ENCODE measurements around the gene PWWP2A.

Gene PWWP2A

DNA sequence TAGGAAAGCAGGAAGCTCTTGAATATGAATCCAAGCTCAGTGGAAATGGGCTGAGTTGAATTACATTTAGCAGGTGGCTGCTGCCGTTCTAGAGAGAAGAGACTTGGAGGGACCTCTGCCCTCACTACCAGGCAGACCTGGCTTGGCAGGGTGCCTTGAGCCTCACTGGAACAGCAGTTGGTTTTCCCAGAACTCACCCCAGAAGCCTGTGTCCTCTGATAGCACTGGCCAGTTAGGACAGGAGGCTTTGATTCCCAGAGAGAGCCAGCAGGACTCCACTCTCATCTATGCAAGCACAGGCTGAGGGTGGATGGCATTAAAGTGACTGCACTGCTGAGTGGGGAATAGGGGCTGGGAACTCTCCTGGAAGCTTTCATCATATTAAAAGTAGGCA is 54.8 kb downstream of the PWWP2A start:
- H3K36me3 ChIP-seq (ENCODE audit: control insufficient read depth, insufficient read depth, low read length), result no peaks in the 10 kb centered on the region

GRCh38 chr5:160061770-160062169 is 57.5 kb downstream of the PWWP2A start:
- no peaks in the 10 kb centered on the region for H3K9me3 ChIP-seq (ENCODE audit: control insufficient read depth, insufficient read depth, low read length)
- no peaks in the 10 kb centered on the region for H3K27me3 ChIP-seq (ENCODE audit: control insufficient read depth, insufficient read depth, low read length)
- no peaks in the 10 kb centered on the region for H3K36me3 ChIP-seq (ENCODE audit: control insufficient read depth, insufficient read depth, low read length)
- H3K9ac ChIP-seq (ENCODE audit: low read depth, low read length), result no peak overlapping the region
- H3K4me3 ChIP-seq (ENCODE audit: low read depth, low read length), result no peak overlapping the region
- H3K4me1 ChIP-seq (ENCODE audit: control insufficient read depth, insufficient read depth, low read length), result peaks cover 4% of the 10 kb centered on the region

More for the DNA sequence above, 54.8 kb downstream of the PWWP2A start:
- Histone ChIP-seq H3K4me3 (ENCODE audit: low read depth, low read length) (no peak overlapping the region), H3K9ac (ENCODE audit: low read depth, low read length) (no peak overlapping the region), H3K27me3 (ENCODE audit: control insufficient read depth, insufficient read depth, low read length) (no peaks in the 10 kb centered on the region), H3K9me3 (ENCODE audit: control insufficient read depth, insufficient read depth, low read length) (no peaks in the 10 kb centered on the region), H3K4me1 (ENCODE audit: control insufficient read depth, insufficient read depth, low read length) (peaks cover 4% of the 10 kb centered on the region)

DNA sequence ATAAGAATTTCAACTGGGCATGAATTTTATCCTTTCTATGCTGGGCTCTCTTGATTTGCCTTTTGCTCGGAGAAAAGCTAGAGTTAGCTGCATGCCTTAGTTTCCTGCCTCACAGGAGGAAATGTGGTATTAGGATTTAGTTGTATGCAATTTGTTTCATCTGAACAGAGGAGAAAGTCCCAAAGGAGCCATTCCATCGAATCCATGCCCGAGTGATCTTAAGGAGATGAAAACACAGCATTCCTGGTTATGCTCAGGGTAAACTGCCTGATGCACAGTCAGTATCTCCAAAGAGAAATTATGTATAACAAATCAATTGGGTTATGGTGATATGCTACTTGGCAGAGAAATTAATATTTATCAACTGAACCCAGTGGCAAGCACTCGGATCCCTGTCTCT is 59.2 kb downstream of the PWWP2A start:
- Histone ChIP-seq H3K4me1 (ENCODE audit: control insufficient read depth, insufficient read depth, low read length) (peaks cover 4% of the 10 kb centered on the region), H3K9ac (ENCODE audit: low read depth, low read length) (no peak overlapping the region), H3K36me3 (ENCODE audit: control insufficient read depth, insufficient read depth, low read length) (no peaks in the 10 kb centered on the region), H3K4me3 (ENCODE audit: low read depth, low read length) (no peak overlapping the region), H3K9me3 (ENCODE audit: control insufficient read depth, insufficient read depth, low read length) (no peaks in the 10 kb centered on the region), H3K27me3 (ENCODE audit: control insufficient read depth, insufficient read depth, low read length) (no peaks in the 10 kb centered on the region)

DNA sequence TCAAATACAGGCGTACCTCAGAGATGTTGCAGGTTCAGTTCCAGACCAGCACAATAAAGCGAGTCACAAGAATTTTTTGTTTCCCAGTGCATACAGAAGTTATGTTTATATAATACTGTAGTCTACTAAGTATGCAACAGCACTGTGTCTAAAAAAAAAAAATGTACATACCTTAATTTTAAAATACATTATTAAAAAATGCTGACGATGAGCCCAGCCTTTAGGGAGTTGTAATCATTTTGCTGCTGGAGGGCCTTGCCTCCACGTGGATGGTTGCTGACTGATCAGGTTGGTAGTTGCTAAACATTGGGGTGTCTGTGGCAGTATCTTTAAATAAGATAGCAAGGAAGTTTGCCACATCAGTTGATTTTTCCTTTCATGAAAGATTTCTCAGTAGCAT is 62.0 kb downstream of the PWWP2A start:
- Histone ChIP-seq H3K9me3 (ENCODE audit: control insufficient read depth, insufficient read depth, low read length) (no peaks in the 10 kb centered on the region), H3K4me1 (ENCODE audit: control insufficient read depth, insufficient read depth, low read length) (peaks cover 4% of the 10 kb centered on the region), H3K36me3 (ENCODE audit: control insufficient read depth, insufficient read depth, low read length) (no peaks in the 10 kb centered on the region), H3K4me3 (ENCODE audit: low read depth, low read length) (no peak overlapping the region), H3K9ac (ENCODE audit: low read depth, low read length) (no peak overlapping the region), H3K27me3 (ENCODE audit: control insufficient read depth, insufficient read depth, low read length) (no peaks in the 10 kb centered on the region)

DNA sequence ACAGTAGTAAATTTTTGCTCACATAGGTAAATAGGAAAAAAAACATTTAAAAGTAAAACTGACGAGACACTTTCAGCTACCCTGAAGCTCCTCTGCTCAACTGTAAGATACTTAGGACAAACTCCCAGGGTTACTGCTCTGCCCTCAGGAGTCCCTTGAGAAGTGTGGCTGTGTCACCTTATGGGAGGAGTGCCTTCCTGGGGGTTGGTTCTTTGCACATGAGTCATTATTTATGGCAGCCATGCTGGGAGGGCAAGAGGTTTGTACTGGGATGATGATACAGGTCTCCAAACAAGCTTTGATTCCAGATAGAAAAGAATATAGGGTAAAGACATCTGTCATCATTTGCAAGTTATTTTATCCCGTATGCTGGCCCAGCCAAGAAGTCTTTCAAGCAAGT is 64.4 kb downstream of the PWWP2A start:
- H3K27me3 ChIP-seq (ENCODE audit: control insufficient read depth, insufficient read depth, low read length), result no peaks in the 10 kb centered on the region
- peaks cover 2% of the 10 kb centered on the region for H3K36me3 ChIP-seq (ENCODE audit: control insufficient read depth, insufficient read depth, low read length)
- no peaks in the 10 kb centered on the region for H3K4me1 ChIP-seq (ENCODE audit: control insufficient read depth, insufficient read depth, low read length)
- no peak overlapping the region for H3K4me3 ChIP-seq (ENCODE audit: low read depth, low read length)
- H3K9ac ChIP-seq (ENCODE audit: low read depth, low read length), result no peak overlapping the region
- H3K9me3 ChIP-seq (ENCODE audit: control insufficient read depth, insufficient read depth, low read length), result no peaks in the 10 kb centered on the region

DNA sequence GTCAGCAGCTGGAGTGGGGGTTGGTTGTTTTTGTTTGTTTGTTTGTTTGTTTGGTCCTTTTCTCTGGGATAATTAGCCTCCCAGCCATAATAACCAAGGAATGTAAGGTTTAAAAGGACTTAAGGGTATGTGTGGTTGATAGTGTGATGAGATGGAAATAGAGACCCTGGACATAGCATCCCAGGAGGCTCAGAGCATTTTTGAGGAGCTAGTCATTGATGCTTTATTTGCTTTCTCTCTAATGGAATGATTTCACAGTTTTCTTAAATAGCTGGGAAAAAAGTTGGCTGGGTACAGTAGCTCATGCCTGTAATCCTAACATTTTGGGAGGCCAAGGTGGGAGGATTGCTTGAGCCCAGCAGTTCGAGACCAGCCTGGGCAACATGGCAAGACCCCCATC is 65.2 kb downstream of the PWWP2A start:
- Histone ChIP-seq H3K9ac (ENCODE audit: low read depth, low read length) (no peak overlapping the region), H3K36me3 (ENCODE audit: control insufficient read depth, insufficient read depth, low read length) (peaks cover 3% of the 10 kb centered on the region), H3K9me3 (ENCODE audit: control insufficient read depth, insufficient read depth, low read length) (no peaks in the 10 kb centered on the region), H3K4me1 (ENCODE audit: control insufficient read depth, insufficient read depth, low read length) (no peaks in the 10 kb centered on the region), H3K27me3 (ENCODE audit: control insufficient read depth, insufficient read depth, low read length) (no peaks in the 10 kb centered on the region), H3K4me3 (ENCODE audit: low read depth, low read length) (no peak overlapping the region)

DNA sequence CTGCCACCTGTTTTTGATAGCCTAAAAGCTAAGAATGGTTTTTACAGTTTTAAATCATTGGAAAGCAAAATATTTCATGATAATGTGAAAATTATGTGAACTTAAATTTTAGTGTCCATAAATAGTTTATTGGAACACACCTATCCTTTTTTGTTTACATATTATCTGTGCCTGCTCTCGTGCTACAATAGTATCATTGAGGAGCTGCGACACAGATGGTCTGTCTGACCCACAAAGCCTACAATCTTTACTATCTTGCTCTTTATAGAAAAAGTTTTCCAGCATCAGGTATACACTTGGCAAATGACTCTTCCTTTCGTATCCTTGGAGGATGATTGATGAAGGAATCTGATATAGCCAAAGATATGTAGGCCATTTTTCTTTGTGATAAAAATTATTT is 70.2 kb downstream of the PWWP2A start:
- Histone ChIP-seq H3K9me3 (ENCODE audit: control insufficient read depth, insufficient read depth, low read length) (no peaks in the 10 kb centered on the region), H3K4me1 (ENCODE audit: control insufficient read depth, insufficient read depth, low read length) (peaks cover 8% of the 10 kb centered on the region), H3K27me3 (ENCODE audit: control insufficient read depth, insufficient read depth, low read length) (no peaks in the 10 kb centered on the region), H3K4me3 (ENCODE audit: low read depth, low read length) (no peak overlapping the region), H3K9ac (ENCODE audit: low read depth, low read length) (no peak overlapping the region), H3K36me3 (ENCODE audit: control insufficient read depth, insufficient read depth, low read length) (peaks cover 3% of the 10 kb centered on the region)

- Histone ChIP-seq H3K4me3 (ENCODE audit: low read depth, low read length) (no peak overlapping the region), H3K36me3 (ENCODE audit: control insufficient read depth, insufficient read depth, low read length) (peaks cover 3% of the 10 kb centered on the region), H3K27me3 (ENCODE audit: control insufficient read depth, insufficient read depth, low read length) (no peaks in the 10 kb centered on the region), H3K4me1 (ENCODE audit: control insufficient read depth, insufficient read depth, low read length) (peaks cover 13% of the 10 kb centered on the region), H3K9me3 (ENCODE audit: control insufficient read depth, insufficient read depth, low read length) (no peaks in the 10 kb centered on the region), H3K9ac (ENCODE audit: low read depth, low read length) (no peak overlapping the region)
Measured at GRCh38 chr5:160048131-160048530, 71.1 kb downstream of the PWWP2A start.

GRCh38 chr5:160047423-160047822 is 71.8 kb downstream of the PWWP2A start:
- H3K27me3 ChIP-seq (ENCODE audit: control insufficient read depth, insufficient read depth, low read length), result no peaks in the 10 kb centered on the region
- H3K9ac ChIP-seq (ENCODE audit: low read depth, low read length), result no peak overlapping the region
- peaks cover 19% of the 10 kb centered on the region for H3K4me1 ChIP-seq (ENCODE audit: control insufficient read depth, insufficient read depth, low read length)
- peaks cover 3% of the 10 kb centered on the region for H3K36me3 ChIP-seq (ENCODE audit: control insufficient read depth, insufficient read depth, low read length)
- no peaks in the 10 kb centered on the region for H3K9me3 ChIP-seq (ENCODE audit: control insufficient read depth, insufficient read depth, low read length)
- no peak overlapping the region for H3K4me3 ChIP-seq (ENCODE audit: low read depth, low read length)

DNA sequence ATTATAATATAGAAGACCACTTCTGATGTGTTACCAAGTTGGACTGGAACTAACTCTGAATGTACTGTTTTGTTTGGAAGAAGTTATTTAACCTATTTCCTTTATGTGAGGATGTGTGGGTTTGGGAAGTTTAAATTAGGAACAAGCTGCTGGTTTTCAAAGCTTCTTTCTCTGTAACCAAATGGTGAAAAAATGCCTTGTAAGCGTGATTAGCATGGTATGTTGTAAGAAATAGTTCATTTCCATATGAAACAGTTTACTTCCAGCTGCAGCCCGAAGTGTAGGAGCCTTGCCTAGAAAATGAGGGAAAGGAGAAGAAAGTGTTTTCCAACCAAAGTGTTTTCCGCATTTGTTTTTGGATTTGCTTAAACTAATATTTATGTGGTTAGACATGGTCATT is 74.3 kb downstream of the PWWP2A start:
- peaks cover 2% of the 10 kb centered on the region for H3K36me3 ChIP-seq (ENCODE audit: control insufficient read depth, insufficient read depth, low read length)

DNA sequence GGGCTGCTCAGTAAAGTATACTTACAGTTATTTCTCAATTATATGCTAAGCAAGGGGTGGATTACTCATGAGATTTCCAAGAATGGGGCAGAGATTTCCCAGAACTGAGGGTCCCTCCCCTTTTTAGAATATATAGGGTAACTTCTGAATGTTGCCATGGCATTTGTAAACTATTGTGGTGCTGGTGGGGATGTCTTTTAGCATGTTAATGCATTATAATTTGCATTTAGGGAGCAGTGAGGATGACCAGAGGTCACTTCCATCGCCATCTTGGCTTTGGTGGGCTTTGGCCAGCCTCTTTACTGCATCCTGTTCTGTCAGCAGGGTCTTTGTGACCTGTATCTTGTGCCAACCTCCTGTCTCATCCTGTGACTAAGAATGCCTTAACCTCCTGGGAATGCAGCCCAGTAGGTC is 74.9 kb downstream of the PWWP2A start:
- no peaks in the 10 kb centered on the region for H3K9me3 ChIP-seq (ENCODE audit: control insufficient read depth, insufficient read depth, low read length)
- H3K9ac ChIP-seq (ENCODE audit: low read depth, low read length), result no peak overlapping the region
- no peak overlapping the region for H3K4me3 ChIP-seq (ENCODE audit: low read depth, low read length)
- H3K36me3 ChIP-seq (ENCODE audit: control insufficient read depth, insufficient read depth, low read length), result no peaks in the 10 kb centered on the region
- no peaks in the 10 kb centered on the region for H3K27me3 ChIP-seq (ENCODE audit: control insufficient read depth, insufficient read depth, low read length)
- peaks cover 21% of the 10 kb centered on the region for H3K4me1 ChIP-seq (ENCODE audit: control insufficient read depth, insufficient read depth, low read length)

More for the DNA sequence above, 74.3 kb downstream of the PWWP2A start:
- Histone ChIP-seq H3K4me3 (ENCODE audit: low read depth, low read length) (peak overlapping the region; percentile 20), H3K9me3 (ENCODE audit: control insufficient read depth, insufficient read depth, low read length) (no peaks in the 10 kb centered on the region), H3K4me1 (ENCODE audit: control insufficient read depth, insufficient read depth, low read length) (peaks cover 21% of the 10 kb centered on the region), H3K9ac (ENCODE audit: low read depth, low read length) (no peak overlapping the region), H3K27me3 (ENCODE audit: control insufficient read depth, insufficient read depth, low read length) (no peaks in the 10 kb centered on the region)

DNA sequence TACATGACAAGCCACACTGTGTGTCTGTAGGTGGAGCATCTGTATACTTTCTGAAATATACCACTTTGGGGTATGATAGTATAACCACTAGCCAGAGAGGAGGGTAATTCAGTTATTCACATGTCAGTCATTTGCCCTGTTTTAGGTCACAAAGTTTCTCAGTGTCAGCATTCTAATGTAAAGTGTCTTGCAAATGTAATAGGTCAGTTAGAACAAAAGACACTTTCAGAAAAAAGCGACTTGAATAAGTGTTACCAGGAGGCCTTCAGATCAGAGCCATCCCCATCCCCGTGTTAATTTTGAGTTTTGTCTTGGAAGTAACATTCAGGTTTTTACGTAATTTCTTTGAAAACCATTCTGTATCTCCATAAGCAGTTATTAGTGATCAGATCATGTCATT is 76.6 kb downstream of the PWWP2A start:
- Histone ChIP-seq H3K4me1 (ENCODE audit: control insufficient read depth, insufficient read depth, low read length) (peaks cover 21% of the 10 kb centered on the region), H3K4me3 (ENCODE audit: low read depth, low read length) (no peak overlapping the region), H3K9me3 (ENCODE audit: control insufficient read depth, insufficient read depth, low read length) (no peaks in the 10 kb centered on the region), H3K9ac (ENCODE audit: low read depth, low read length) (no peak overlapping the region), H3K27me3 (ENCODE audit: control insufficient read depth, insufficient read depth, low read length) (no peaks in the 10 kb centered on the region), H3K36me3 (ENCODE audit: control insufficient read depth, insufficient read depth, low read length) (no peaks in the 10 kb centered on the region)
